OCI-LY3 (cell line): ENCODE data around the gene MRPL21.

Experiments used
- H2AFZ ChIP-seq: fragments of 200-600, 300-600 bp; shearing (Covaris generic); 2 replicates; pipeline ENCODE4 v1.6.0; 2014; ENCODE audit warnings: antibody characterized with exemption, low read depth, low read length
- H3K27ac ChIP-seq: fragments of 200-600, 300-600 bp; sonication (generic); 2 replicates; pipeline ENCODE4 v1.5.1; 2014; ENCODE audit warnings: mild to moderate bottlenecking, low read length, moderate library complexity, mixed read lengths
- H3K27me3 ChIP-seq: fragments of 200-600, 300-600 bp; sonication (generic); 2 replicates; pipeline ENCODE4 v1.6.1; 2014; ENCODE audit warnings: low read depth, low read length, mixed read lengths
- H3K36me3 ChIP-seq: fragments of 200-600, 300-600 bp; sonication (generic); replicated peaks from 2 replicates; pipeline ENCODE3; 2014; ENCODE audit warnings: low read depth, low read length, mixed read lengths
- H3K4me1 ChIP-seq: fragments of 300-600, 200-600 bp; sonication (generic); 2 replicates; pipeline ENCODE4 v1.6.1; 2014; ENCODE audit warnings: low read length, mixed read lengths
- H3K4me2 ChIP-seq: fragments of 200-600, 300-600 bp; sonication (generic); 2 replicates; pipeline ENCODE4 v1.6.1; 2014; ENCODE audit warnings: low read length, mixed read lengths
- H3K4me3 ChIP-seq: fragments of 300-600, 200-600 bp; sonication (generic); 2 replicates; pipeline ENCODE4 v1.5.1; 2014; ENCODE audit warnings: antibody characterized with exemption, mild to moderate bottlenecking, low read length, moderate library complexity
- H3K79me2 ChIP-seq: fragments of 300-600, 200-600 bp; shearing (Covaris generic); 2 replicates; pipeline ENCODE4 v1.6.1; 2014; ENCODE audit warnings: mild to moderate bottlenecking, low read length, mixed read lengths
- H3K9ac ChIP-seq: fragments of 300-600, 200-600 bp; shearing (Covaris generic); 2 replicates; pipeline ENCODE4 v1.6.0; 2014; ENCODE audit warnings: mild to moderate bottlenecking, low read length, moderate library complexity
- H3K9me3 ChIP-seq: fragments of 200-600, 300-600 bp; shearing (Covaris generic); 2 replicates; pipeline ENCODE4 v1.6.1; 2014; ENCODE audit warnings: low read length, mixed read lengths; ENCODE audit not compliant: insufficient read depth
- H4K20me1 ChIP-seq: fragments of 200-600, 300-600 bp; sonication (generic); 2 replicates; pipeline ENCODE4 v1.6.1; 2016; ENCODE audit warnings: low read length, mixed read lengths; ENCODE audit not compliant: insufficient read depth
- CTCF ChIP-seq: fragments of 200-600, 300-600 bp; sonication (generic); IDR thresholded peaks from 2 replicates; pipeline ENCODE4 v1.5.1; 2014; ENCODE audit warnings: antibody characterized with exemption, low read length, low read depth
- EZH2phosphoT487 ChIP-seq: fragments of 200-600 bp; shearing (Covaris generic); IDR thresholded peaks from 2 replicates; pipeline ENCODE4 v1.6.1; 2018; ENCODE audit warnings: antibody characterized with exemption, mixed run types, low read depth

Gene MRPL21

GRCh38 chr11:68942095-68942620, 38.5 kb upstream of the MRPL21 start:
- TF ChIP-seq CTCF (no peak), EZH2phosphoT487 (no peak)
- H3K27ac ChIP-seq = no peak overlapping the region
- no peak overlapping the region for H2AFZ ChIP-seq
- no peaks in the 10 kb centered on the region for H3K79me2 ChIP-seq
- H3K4me3 ChIP-seq = no peak overlapping the region
- H3K27me3 ChIP-seq = no peaks in the 10 kb centered on the region
- H3K9me3 ChIP-seq = no peaks in the 10 kb centered on the region
- no peaks in the 10 kb centered on the region for H3K4me1 ChIP-seq
- H3K36me3 ChIP-seq = peaks cover 11% of the 10 kb centered on the region
- H3K4me2 ChIP-seq = no peak overlapping the region
- H4K20me1 ChIP-seq = no peaks in the 10 kb centered on the region
- H3K9ac ChIP-seq = no peak overlapping the region

GRCh38 chr11:68941324-68942094, 37.9 kb upstream of the MRPL21 start:
- Histone ChIP-seq H3K4me1 (no peaks in the 10 kb centered on the region), H3K36me3 (peaks cover 17% of the 10 kb centered on the region), H3K27ac (no peak overlapping the region), H3K9me3 (no peaks in the 10 kb centered on the region), H3K79me2 (no peaks in the 10 kb centered on the region), H3K4me2 (no peak overlapping the region), H2AFZ (no peak overlapping the region), H3K9ac (no peak overlapping the region), H3K27me3 (no peaks in the 10 kb centered on the region), H4K20me1 (no peaks in the 10 kb centered on the region), H3K4me3 (no peak overlapping the region)
- TF ChIP-seq EZH2phosphoT487 (no peak), CTCF (no peak)

- Histone ChIP-seq H4K20me1 (no peaks in the 10 kb centered on the region), H3K4me3 (no peak overlapping the region), H3K36me3 (peaks cover 24% of the 10 kb centered on the region), H2AFZ (no peak overlapping the region), H3K79me2 (no peaks in the 10 kb centered on the region), H3K4me1 (no peaks in the 10 kb centered on the region), H3K27ac (no peak overlapping the region), H3K9me3 (no peaks in the 10 kb centered on the region), H3K4me2 (no peak overlapping the region), H3K9ac (no peak overlapping the region), H3K27me3 (no peaks in the 10 kb centered on the region)
- TF ChIP-seq CTCF = no peak
- TF ChIP-seq EZH2phosphoT487 = no peak
These were observed 37.2 kb upstream of the MRPL21 start for GRCh38 chr11:68940651-68941323.
